Left lung (tissue), 10 donors: Measurements from ENCODE around the gene GRIK1. TPM values are rescaled to one million over a fixed set of nuclear protein-coding genes. Genes with fewer than 3 reads are reported as not detected.

ENCODE experiments used
- ATAC-seq: fragments of 200-7000 bp; cut with Tn5 transposase; one replicate; pipeline ENCODE4 v1.9.1; 2020; ENCODE audit warnings: moderate library complexity
- DNase-seq, 4 donors: peaks; one replicate each; pipeline ENCODE4 v3.0.0-alpha.2; 2013 to 2020
- H3K27ac ChIP-seq, 2 donors: fragments of 200-600 bp; sonication (generic) in 1 of 2; one replicate each; pipeline versions ENCODE4 v1.5.0 to v1.8.0; 2020 to 2021
- H3K27me3 ChIP-seq, 2 donors: fragments of 200-600 bp; sonication (generic) in 1 of 2; one replicate each; pipeline versions ENCODE4 v1.5.0 to v1.8.0; 2020 to 2021
- H3K36me3 ChIP-seq, 2 donors: fragments of 200-600 bp; sonication (generic) in 1 of 2; one replicate each; pipeline versions ENCODE4 v1.5.0 to v1.8.0; 2020 to 2021
- H3K4me1 ChIP-seq, 2 donors: fragments of 200-600 bp; one replicate each; pipeline ENCODE4 v1.8.0; 2021
- H3K4me3 ChIP-seq, 2 donors: fragments of 200-600 bp; sonication (generic) in 1 of 2; one replicate each; pipeline versions ENCODE4 v1.5.0 to v1.8.0; 2020 to 2021; ENCODE audit warnings: mild to moderate bottlenecking in 1 of 2
- H3K9me3 ChIP-seq, 2 donors: fragments of 200-600 bp; sonication (generic) in 1 of 2; one replicate each; pipeline versions ENCODE4 v1.5.0 to v1.8.0; 2020 to 2021
- CTCF ChIP-seq, 2 donors: fragments of 200-600 bp; sonication (generic) in 1 of 2; IDR thresholded peaks; one replicate each; pipeline versions ENCODE4 v1.5.0 to v1.8.0; 2021; ENCODE audit warnings: antibody characterized with exemption in 2 of 2
- intact Hi-C, 2 donors: fragments of 100-400 bp; cut with DNase I; formaldehyde crosslinking; loops; one replicate each; pipeline versions ENCODE4 v1.11.2 to v1.14.2; 2022
- polyA plus RNA-seq, 6 donors: library from polyadenylated mRNA; unstranded; fragments of 120-200 nt; gene quantifications; one replicate each; pipeline ENCODE4 v1.2.1, GENCODE V29; 2013; ENCODE audit not compliant: insufficient read length in 6 of 6
- total RNA-seq, 2 donors: library from RNA; stranded (reverse); fragmentation: NEBNext Ultra II Directional; extraction: Animal tissue kit (Norgen Biotek cat#: 25700); gene quantifications; one replicate each; pipeline ENCODE4 v1.2.1, GENCODE V29; 2021
- donor health status: DM: no; HTN: yes; CAD: no.
- donor health status: DM: no; HTN: no; CAD: no.

The GRIK1 gene
- total and polyA plus RNA-seq, 8 donors: 0.38 to 1.5 (median 0.62) TPM; not detected in 2

GRCh38 chr21:29549614-29550013 is 390.2 kb downstream of the GRIK1 start:
- Histone ChIP-seq H3K36me3 (no peaks in the 10 kb centered on the region), H3K4me1 (no peaks in the 10 kb centered on the region), H3K4me3 (no peak overlapping the region), H3K9me3 (no peaks in the 10 kb centered on the region), H3K27ac (no peak overlapping the region), H3K27me3 (no peaks in the 10 kb centered on the region)
- intact Hi-C loops: no loop called here
- no peak for TF ChIP-seq CTCF (IDR thresholded peaks at IDR 0.05)
- ATAC-seq: no peak
- DNase-seq: no peak

GRCh38 chr21:29547998-29548397 is 391.8 kb downstream of the GRIK1 start:
- no peaks in the 10 kb centered on the region for H3K9me3 ChIP-seq
- no peaks in the 10 kb centered on the region for H3K27me3 ChIP-seq
- H3K4me1 ChIP-seq: no peaks in the 10 kb centered on the region
- DNase-seq (no peak), ATAC-seq (no peak)
- TF ChIP-seq CTCF (IDR thresholded peaks at IDR 0.05): no peak
- no peak overlapping the region for H3K4me3 ChIP-seq
- no peaks in the 10 kb centered on the region for H3K36me3 ChIP-seq
- no peak overlapping the region for H3K27ac ChIP-seq
- intact Hi-C loops: no loop called here

GRCh38 chr21:29546071-29546470 is 393.7 kb downstream of the GRIK1 start:
- TF ChIP-seq CTCF (IDR thresholded peaks at IDR 0.05): no peak
- DNase-seq (no peak), ATAC-seq (no peak)
- no peaks in the 10 kb centered on the region for H3K9me3 ChIP-seq
- intact Hi-C loops: no loop called here
- no peaks in the 10 kb centered on the region for H3K4me1 ChIP-seq
- no peak overlapping the region for H3K4me3 ChIP-seq
- no peaks in the 10 kb centered on the region for H3K27me3 ChIP-seq
- no peaks in the 10 kb centered on the region for H3K36me3 ChIP-seq
- no peak overlapping the region for H3K27ac ChIP-seq

GRCh38 chr21:29540289-29540688 is 399.5 kb downstream of the GRIK1 start:
- H3K27ac ChIP-seq: no peak overlapping the region
- ATAC-seq (no peak), DNase-seq (no peak)
- H3K27me3 ChIP-seq: no peaks in the 10 kb centered on the region
- H3K36me3 ChIP-seq: no peaks in the 10 kb centered on the region
- H3K4me3 ChIP-seq: no peak overlapping the region
- no peaks in the 10 kb centered on the region for H3K4me1 ChIP-seq
- peaks cover 0 to 11% of the 10 kb centered on the region in 2 donors for H3K9me3 ChIP-seq
- TF ChIP-seq CTCF (IDR thresholded peaks at IDR 0.05): no peak
- intact Hi-C loops: no loop called here

GRCh38 chr21:29538115-29538514 is 401.7 kb downstream of the GRIK1 start:
- H3K4me1 ChIP-seq: no peaks in the 10 kb centered on the region
- no peaks in the 10 kb centered on the region for H3K36me3 ChIP-seq
- H3K27ac ChIP-seq: no peak overlapping the region
- TF ChIP-seq CTCF (IDR thresholded peaks at IDR 0.05): no peak
- H3K4me3 ChIP-seq: no peak overlapping the region
- ATAC-seq: no peak
- H3K9me3 ChIP-seq: peaks cover 0 to 11% of the 10 kb centered on the region in 2 donors
- no peak for DNase-seq
- intact Hi-C loops: no loop called here
- H3K27me3 ChIP-seq: no peaks in the 10 kb centered on the region
